Fibroblast of the conjunctiva (primary cell): Measurements from ENCODE around the gene CNPY3.

Experiments used
- DNase-seq: peaks from one replicate; pipeline ENCODE4 v3.0.0-alpha.2; 2010; ENCODE audit warnings: low read depth

The CNPY3 gene

DNA sequence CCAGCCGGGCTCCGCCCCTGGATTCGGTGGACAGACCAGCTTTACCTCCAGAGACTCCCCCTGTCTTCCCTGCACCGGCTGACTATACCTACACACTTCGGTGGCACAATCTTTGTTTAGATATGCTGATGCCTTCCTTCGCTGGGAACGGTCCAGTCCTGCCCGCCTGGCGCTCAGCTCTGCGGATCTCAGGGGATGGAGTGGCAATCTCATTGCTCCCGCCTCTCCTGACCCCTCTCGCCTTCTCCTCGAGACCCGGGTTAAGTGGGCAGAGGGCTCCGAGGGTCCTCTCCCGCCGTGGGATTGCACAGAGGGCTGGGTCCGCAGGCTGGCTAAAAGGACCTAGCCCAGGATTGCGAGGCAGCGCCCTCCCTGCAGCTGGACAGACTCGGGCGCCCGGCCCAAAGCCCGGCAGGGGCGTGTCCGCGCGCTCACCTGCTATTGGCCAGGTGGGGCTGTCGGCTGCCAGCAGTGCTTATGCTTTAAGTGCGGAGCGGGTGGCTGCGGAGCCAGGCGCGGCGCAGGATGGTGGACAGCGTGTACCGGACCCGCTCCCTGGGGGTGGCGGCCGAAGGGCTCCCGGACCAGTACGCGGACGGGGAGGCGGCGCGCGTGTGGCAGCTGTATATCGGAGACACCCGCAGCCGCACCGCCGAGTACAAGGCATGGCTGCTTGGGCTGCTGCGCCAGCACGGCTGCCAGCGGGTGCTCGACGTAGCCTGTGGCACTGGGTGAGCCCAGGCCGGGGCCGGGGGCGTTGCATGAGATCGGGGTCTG, 31.2 kb downstream of the CNPY3 start, which contains the start of gene GNMT:
Gene GNMT, plus strand, starts transcription at position 512 of the 777 bp plus-strand sequence. Its CDS starts 14 bp downstream, at position 526.
- no peak for DNase-seq

DNA sequence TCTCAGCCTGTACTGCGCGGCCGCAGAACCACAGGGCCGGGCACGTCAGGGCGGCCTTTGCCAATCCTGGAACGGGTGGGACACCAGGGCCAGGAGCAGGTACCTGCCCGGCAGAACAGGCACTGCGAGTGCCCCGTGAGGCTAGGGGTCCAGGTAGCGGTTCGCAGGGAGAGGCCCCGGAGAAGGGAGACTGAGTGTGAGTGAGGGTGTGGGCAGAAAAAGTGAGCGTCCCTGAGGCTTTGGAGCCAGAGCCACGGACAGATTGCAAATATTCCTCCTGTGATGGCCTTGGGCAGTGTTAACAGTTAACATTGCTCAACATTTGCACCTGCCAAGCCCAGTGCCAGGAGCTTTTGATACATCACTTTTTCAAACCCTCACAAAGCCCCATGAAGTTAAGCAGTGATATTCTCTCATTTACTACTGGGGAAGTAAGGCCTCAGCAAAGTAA, 31.8 kb downstream of the CNPY3 start:
- DNase-seq: no peak

DNA sequence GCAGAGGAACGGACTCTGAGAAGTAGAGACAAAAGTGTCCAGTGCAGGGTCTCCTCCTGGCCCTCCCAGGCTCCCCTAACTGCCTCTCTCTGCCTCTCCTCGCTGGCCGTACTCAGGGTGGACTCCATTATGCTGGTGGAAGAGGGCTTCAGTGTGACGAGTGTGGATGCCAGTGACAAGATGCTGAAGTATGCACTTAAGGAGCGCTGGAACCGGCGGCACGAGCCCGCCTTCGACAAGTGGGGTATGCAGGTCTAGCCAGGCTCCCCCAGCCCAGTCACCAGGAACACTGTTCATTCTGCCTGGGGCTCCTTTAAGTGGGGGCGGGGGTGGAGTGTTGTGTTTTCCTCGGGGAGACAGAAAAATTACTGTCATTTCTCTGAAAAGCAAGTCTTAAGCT, 32.8 kb downstream of the CNPY3 start:
- no peak for DNase-seq

DNA sequence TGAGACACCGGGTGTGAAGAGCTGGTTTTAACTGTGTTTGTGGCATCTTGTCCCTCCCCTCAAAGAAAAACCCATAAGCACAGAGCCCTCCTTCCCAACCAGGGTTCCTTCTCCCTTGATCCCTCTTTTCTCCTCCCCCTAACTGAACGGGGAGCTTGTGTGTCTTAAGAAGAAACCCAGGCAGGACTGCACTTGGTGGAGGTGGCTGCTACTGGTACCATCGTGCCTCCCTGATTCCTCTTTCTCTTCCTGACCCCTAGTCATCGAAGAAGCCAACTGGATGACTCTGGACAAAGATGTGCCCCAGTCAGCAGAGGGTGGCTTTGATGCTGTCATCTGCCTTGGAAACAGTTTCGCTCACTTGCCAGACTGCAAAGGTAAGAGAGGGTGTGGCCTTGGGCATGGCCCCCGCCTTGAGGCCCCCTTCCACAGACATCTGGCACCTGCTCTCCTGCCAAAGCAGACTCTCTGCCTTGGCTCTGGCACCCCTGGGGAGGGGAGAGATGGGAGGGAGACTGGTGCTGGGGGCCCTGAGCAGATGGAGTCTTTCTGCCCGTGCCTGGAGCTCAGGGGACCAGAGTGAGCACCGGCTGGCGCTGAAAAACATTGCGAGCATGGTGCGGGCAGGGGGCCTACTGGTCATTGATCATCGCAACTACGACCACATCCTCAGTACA, 33.4 kb downstream of the CNPY3 start:
- no peak for DNase-seq

DNA sequence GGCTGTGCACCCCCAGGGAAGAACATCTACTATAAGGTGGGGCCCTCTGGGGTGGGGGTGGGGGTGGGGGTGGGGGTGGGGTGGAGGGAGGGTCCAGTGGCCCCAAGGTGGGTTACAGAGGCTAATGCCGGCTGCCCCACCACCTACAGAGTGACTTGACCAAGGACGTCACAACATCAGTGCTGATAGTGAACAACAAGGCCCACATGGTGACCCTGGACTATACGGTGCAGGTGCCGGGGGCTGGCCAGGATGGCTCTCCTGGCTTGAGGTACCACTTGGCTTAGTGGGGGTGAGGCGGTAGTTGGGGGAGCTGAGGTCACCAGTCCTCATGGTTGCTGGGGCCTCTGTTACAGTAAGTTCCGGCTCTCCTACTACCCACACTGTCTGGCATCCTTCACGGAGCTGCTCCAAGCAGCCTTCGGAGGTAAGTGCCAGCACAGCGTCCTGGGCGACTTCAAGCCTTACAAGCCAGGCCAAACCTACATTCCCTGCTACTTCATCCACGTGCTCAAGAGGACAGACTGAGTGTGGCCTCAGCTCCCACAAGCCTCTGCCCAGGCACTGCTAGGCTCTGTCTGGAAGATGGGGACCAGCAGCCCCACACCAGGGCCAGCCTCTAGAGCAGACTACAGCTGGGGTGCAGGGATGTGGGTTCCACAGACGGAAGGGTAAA, 34.0 kb downstream of the CNPY3 start:
- DNase-seq: no peak

DNA sequence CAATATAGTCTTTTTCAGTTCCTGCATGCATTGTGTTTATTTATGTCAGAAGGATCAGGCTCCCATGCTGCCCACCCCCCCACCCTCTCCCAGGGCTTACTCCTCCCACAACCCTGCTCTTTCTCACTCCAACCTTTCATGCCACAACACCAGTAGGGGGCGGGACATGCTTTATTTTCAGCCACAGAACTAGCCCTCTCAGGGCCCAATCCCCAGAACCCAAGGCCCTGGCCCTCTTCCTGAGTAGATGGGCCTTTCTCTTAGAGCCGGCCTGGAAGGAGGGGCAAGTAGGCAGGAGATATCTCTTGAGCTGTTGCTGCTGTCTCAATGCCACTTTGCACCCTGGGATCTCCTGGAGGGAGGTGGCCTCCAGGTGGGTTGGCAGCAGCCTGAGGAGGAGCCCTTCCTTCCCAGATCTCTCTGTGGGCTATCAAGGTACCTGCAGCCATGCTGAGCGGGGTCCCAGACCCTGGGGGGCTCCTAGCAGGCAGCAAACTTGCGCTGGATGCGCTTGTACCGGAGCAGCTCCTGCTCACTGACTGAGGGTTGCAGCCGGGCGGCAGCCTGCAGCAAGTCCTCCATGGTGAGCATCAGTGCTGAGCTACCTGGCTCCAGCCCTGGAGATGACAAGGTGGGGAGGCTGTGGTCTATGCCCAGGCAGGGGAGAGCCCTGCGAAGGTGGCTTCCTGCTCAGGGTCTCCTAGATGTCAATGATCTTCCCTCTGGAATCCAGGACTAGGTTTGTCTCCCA, 34.8 kb downstream of the CNPY3 start:
- peak; percentile 34 for DNase-seq

DNA sequence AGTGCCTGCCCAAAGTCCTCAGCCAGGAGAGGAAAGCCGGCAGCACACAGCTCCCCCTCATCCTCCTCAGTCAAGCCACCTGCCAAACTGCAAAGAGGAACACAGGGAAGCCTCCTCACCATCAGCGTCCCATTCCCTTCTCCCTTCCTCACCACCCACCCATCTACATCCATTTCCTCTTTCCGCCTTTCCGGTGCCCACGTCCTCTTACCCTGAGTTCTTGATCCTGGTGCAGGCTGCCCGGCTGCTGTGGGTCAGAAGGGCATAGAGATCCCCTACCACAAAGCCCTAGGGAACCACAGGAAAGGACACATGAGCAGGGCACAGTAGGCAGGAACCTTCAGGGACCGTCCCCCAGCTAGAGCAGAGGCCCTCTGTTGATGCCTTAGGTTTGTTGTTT, 37.3 kb downstream of the CNPY3 start:
- DNase-seq: no peak

DNA sequence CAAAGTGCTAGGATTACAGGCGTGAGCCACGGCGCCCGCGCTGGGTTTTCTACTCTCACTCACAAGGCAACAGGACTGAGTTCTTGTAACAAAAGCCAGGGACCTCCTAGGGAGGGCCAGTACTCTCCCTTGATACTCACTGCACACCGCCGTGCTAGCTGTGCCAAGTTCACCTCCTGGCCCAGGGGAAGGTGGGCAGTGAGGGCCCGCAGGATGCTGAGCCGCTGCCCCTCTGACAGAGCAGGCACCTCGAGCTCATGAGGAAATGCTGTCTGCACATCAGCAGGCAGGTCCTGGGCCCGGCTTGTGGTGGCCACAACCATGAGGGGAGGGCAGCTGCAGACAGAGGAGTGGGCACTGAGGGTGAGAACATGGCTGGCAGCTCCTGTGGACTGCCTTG, 37.9 kb downstream of the CNPY3 start:
- no peak for DNase-seq

DNA sequence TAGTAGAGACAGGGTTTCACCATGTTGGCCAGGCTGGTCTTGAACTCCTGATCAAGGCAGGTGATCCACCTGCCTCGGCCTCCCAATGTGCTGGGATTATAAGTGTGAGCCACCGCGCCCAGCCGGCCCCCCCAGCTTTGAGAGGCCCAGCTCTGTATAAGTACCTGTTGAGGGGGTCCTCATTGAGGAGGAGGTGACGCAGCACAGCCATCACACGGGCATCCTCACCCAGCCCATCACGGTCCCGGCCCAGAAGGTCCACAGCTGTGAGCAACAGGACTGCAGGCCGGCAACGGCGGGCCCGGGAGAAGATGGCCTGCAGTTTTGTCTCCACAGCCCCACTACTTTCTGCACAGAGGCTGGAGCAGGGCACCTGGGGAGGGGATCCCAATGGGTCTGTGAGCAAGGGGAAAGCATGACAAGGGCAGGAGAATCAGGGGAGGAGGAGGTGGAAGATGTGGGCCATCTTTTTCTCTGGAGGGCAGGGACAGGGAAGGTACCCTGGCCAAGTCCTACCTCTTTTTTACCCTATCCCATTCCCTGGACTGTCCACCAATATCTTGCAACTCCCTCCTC, 38.9 kb downstream of the CNPY3 start:
- DNase-seq: no peak

DNA sequence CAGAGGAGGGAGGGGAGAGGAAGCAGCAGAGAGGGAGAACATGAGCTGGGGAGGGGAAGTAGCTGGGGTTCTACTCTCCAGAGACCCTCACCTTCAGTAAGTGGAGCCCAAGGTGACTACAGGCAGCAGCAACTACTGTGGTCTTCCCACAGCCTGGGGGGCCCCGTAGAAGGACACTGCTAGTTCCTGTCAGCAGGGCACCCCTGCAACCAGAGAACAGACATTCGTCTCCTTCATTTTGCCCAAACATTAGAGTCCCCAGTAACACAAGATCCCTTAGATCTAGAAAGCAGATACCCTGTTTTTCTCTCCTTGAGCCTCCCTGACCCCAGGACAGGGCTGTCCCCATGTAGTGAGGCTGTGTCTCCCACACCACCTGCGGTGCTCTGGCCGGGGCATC, 39.5 kb downstream of the CNPY3 start:
- DNase-seq: no peak

DNA sequence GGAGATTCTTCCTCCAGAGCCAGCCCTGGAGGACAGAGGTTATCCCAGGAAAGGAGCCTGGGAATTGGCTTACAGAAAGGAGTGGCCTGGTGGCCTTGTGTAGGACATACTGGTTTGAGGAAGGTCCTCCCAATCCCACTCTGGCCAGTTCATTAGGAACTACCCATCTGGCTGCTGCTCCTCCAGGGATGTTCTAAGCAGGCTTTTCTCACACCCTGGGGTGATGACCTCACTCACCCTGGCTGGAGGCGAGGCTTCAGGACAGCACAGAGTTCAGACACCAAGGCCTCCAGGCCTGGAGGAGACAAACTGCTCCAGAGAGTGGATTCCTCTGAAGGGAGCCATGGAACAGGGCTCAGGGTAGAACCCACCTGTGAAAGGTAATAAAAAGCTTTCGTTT, 40.2 kb downstream of the CNPY3 start:
- DNase-seq: no peak

DNA sequence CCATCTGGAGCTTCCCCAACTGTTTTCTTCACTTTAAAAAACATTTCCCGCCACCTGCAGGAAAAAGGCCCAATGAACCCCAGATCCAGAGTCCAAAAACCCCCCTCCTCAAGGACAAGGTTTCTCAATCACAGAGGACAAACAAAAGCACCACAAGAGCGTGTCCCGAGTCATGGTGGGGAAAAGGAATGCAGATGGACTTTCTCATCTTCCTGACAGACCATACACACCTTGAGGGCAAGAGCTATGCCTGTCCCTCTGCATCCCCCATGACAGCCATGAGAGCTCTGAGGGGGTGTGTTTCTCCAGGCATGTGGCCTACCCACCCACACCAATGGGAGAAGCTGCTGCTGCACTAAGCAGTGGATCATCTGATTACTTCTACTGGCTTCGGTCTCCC, 40.7 kb downstream of the CNPY3 start:
- no peak for DNase-seq

DNA sequence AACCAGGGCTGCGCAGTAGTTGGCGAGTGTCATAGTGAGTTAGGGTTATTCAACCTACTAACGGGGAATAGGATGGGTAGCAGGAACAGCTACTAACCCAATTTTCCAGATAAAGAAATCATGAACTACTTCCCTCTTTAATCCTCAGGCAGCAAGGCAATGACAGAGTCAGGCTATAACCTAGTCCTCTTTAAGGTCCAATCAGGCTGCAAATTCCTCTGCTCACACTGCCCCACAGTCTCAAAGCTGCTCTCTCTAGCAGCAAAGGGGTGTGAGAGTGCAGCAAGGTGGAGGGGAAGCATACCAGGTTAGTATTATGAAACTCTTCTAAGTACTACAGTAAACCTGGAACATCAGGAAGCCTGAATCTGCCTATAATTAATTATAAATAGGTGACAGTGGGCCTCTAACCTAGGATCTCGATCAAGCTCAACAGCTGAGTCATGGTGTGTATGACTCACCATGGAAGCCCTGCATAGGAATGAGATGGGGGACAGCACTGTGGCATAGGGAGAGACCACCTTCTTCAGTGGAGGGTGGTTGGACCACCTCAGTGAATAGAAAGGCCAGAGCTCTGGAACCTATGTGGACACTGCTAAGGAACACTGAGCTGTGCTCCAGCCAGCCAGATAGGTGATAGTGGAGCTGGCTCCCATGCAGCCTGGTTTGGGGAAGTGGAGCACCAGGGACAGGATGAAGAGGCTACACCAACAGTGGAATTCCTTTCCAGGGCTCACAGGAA, 41.8 kb downstream of the CNPY3 start:
- no peak for DNase-seq

DNA sequence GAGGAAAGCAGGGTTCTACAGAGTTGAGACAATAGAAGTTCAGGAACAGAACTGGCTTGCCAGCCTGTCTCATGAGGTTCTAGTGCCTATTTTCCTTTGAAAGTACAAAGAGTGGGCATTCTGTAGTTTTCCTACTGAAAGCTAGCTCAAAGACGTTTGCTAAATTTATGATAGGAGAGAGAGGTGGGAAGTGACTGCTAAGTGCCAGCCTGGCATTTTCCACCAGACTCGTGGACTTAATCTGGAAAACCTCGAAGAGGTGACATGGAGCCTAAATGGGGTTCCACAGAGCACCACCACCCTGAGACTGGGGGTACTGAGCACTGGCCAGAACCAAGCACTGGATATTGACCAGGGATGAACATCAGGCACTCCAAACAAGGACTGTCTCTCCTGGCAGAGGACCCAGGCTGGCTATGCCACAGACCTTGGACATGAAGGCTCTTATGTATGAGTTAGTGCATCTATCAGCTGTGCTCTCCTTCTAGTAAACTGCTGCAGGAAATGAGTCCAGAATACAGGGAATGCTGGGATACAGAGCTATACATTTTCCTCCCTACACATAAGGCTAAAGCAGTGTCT, 42.6 kb downstream of the CNPY3 start:
- DNase-seq: no peak

DNA sequence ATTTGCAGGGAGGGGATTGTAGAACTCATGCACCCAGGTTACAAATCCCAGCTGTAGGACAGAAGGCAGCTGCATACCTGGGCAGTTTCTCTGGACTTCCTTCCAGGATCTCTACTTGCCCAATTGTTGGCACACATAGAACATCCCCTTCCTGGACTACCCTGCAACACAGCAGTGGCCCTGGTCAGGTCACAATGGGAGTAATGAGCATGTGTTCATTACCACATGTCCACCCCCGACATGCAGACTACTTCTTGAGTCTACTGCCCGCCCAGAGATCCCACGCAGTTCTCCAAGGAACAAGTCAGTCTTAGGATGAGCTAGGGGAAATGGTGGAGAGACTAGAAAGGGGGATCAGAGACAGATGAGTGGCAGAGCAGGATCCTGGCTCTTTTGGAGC, 44.6 kb downstream of the CNPY3 start:
- DNase-seq: no peak

DNA sequence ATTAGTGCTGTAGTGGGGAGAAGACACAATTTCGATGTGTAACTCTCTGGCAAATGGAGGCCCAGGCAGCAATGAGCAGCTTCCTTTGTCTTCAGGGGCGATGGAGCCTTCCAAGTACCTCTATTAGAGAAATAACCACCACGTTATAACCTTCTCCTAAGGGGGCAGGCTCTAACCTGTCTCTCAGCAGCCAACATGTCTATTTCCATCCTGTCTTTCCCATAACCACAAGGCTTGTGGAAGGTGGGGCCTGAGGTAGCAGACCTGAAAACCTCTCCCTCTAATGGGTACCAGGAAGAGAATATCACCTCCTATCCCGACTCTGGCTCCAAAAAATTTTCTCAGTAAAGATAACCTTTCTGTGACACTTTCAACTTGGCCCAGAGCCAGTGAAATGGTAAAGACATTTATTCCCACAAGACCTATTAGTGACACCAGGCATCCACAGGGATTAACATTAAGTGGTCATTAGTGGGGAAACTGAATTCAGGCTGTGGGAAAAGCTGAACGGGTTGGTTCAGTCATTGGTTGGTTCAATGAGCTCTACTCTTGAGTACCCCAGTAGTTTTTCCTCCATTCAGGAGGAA, 45.7 kb downstream of the CNPY3 start:
- no peak for DNase-seq

DNA sequence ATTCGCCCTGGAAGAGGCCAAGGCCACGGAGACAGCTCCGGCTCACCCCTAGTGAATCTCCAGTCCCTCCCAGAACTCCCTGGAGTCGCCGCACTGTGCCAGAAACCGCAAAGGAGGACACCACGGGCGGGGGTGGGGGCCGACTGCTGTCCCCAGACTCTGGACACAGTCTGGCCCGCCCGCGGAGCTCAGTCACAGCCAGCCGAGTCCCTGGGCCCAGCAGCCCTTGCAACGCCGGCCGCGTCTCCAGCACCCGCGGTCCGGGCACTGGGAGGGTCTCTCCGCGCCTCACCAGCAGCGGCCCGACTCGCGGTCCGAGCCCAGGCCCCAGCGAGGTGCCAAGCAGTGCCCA, 49.2 kb downstream of the CNPY3 start:
- no peak for DNase-seq

DNA sequence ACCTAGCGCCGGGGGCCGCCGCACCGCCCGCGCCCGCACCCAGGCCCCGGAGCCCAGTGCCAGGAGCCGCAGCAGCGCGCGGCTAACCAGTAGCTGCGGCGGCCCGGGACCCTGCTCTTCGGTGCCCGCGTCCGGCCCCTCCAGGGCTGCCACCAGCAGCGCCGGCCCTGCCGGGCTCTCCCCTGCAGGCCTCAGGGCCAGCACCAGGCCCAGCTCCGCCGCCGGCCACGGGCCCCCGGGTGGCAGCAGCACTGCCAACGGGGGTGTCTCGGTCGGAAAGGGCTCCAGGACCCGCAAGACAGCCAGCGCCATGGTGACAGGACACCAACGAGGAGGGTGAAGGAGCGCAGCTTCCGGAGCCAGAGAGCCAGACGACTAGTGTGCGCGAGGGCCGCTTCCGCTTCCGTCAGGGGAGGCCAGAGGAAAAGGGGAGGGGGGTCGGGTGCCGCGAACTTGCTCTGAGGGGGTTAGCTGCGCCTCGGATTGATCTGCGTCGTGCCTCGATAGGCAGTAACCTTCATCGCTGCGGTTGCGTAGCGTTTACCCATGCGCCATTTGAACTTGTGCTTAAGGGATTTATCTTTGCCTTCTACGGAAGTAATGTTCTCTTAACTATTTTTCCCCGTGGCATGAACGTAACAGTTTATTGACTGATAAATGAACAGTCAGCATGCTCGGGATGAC, 49.7 kb downstream of the CNPY3 start, which contains the start of gene PEX6:
Gene PEX6, minus strand, starts transcription at position 343 of the 684 bp plus-strand sequence. Its CDS starts 31 bp downstream, at position 312.
- peak; percentile 53 for DNase-seq

DNA sequence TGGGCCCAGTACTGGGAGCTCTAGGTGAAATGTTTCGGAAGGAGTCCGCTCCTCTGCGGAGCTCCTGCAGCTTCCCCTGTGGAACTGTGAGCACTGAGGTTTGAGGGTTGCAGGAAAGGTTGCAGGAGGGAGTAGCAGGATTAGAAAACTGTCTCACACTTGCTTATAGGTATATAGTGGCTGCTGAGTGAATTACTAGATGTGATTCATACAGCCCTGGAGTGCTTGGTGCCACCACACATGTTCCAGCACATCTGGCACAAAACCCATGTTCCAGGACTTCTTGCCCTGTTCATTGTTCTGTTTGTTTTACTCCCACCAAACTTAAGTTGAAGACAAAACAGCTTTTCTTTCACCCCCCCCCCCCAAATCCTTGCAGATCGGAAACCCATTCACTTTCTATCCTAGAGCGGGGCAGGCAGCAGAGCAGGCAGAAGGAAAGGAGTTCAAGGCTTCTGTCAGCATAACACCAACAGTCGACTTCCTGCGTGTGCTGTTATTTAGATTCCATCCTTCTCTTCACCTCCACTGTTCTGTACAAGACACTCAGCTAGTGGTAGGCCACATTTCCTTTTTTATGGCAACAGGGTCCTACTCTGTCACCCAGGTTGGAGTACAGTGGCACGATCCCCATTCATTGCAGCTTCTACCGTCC, 50.4 kb downstream of the CNPY3 start:
- no peak for DNase-seq
